ENCODE data around the gene ANKS1A. TPM values are rescaled to one million over a fixed set of nuclear protein-coding genes. Genes with fewer than 3 reads are reported as not detected.
"Not testable (repeated sequence)": the region's sequence is repeated elsewhere in the genome, so short reads cannot be mapped to it uniquely, and the experiment has no call there.

ANKS1A gene, protein sequence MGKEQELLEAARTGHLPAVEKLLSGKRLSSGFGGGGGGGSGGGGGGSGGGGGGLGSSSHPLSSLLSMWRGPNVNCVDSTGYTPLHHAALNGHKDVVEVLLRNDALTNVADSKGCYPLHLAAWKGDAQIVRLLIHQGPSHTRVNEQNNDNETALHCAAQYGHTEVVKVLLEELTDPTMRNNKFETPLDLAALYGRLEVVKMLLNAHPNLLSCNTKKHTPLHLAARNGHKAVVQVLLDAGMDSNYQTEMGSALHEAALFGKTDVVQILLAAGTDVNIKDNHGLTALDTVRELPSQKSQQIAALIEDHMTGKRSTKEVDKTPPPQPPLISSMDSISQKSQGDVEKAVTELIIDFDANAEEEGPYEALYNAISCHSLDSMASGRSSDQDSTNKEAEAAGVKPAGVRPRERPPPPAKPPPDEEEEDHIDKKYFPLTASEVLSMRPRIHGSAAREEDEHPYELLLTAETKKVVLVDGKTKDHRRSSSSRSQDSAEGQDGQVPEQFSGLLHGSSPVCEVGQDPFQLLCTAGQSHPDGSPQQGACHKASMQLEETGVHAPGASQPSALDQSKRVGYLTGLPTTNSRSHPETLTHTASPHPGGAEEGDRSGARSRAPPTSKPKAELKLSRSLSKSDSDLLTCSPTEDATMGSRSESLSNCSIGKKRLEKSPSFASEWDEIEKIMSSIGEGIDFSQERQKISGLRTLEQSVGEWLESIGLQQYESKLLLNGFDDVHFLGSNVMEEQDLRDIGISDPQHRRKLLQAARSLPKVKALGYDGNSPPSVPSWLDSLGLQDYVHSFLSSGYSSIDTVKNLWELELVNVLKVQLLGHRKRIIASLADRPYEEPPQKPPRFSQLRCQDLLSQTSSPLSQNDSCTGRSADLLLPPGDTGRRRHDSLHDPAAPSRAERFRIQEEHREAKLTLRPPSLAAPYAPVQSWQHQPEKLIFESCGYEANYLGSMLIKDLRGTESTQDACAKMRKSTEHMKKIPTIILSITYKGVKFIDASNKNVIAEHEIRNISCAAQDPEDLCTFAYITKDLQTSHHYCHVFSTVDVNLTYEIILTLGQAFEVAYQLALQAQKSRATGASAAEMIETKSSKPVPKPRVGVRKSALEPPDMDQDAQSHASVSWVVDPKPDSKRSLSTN
- polyA plus RNA-seq (2011; rRNA removed) (3.6 and 6.0 TPM in 2 replicates), polyA plus RNA-seq (2017; fragmentation: RNase III; extraction: RNeasy Plus Mini Kit Qiagen cat#74134 plus additional on column Dnase treatment) (4.9 to 5.9 TPM (median 5.4 TPM) in 3 replicates), polyA minus RNA-seq (2011; rRNA and poly(A)+ RNA removed) (9.8 and 10.9 TPM in 2 replicates)
- polyA plus RNA-seq (2012; cell fraction: cytosol; rRNA removed): 3.1 and 3.7 TPM in 2 replicates
- polyA plus RNA-seq (2012; cell fraction: nucleus; rRNA removed): 7.3 and 8.7 TPM in 2 replicates

DNA sequence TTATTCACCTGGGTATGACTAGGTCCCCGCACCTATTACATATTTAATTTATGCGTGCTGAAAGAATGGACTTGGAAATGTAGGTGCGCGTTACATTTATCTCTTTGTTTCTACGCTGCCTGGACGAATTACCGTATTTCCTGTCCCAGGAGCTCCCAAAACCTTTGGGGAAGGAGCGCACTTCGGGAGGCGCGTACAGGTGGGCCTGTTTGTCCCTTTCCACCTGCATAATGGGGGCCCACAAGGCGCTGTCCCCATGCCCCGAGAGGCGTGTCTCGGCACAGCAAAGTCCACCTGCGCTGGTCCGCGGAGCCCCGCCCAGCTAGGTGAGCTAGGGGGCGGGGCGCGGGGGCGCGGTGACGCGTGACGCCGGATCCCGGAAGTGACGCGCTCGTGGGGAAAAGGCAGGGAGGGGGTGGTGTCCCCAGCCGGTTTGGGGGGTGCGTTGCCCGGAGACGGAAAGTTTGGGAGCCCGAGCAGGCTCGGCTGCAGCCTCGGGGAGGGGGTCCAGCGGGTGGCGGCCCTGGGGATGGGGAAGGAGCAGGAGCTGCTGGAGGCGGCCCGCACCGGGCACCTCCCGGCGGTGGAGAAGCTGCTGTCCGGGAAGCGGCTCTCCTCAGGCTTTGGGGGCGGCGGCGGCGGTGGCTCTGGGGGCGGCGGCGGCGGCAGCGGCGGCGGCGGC is at the start of gene ANKS1A:
Gene ANKS1A (plus strand): TSS at position 382 of the 682 bp plus-strand sequence. CDS start 148 bp downstream, at position 530.
- DNase-seq (ENCODE audit: low read depth in 1 of 2, low spot score in 1 of 2) (peak; percentile 60 to 64), ATAC-seq (peak; percentile 77 to 87), FAIRE-seq (no peak)
- no peaks in the 10 kb centered on the region for H3K9me3 ChIP-seq
- peak within 1 kb of the TSS; percentile 92 for H3K4me2 ChIP-seq
- TF ChIP-seq POLR2A (IDR thresholded peaks at IDR 0.05; ENCODE audit: low read length) (peak; percentile 43; the same call in 1 of the 2 replicates), PHF8 (IDR thresholded peaks at IDR 0.05; ENCODE audit: borderline replicate concordance, low read depth) (0 out of 2 replicates have a peak, but pooled peaks have one; percentile 31), RARB (CRISPR knock-in tag; IDR thresholded peaks at IDR 0.05) (no peak)
- H3K27ac ChIP-seq: peak within 1 kb of the TSS; percentile 73 to 92
- ChIA-PET CTCF (interaction anchor here (1.0 to 1.5 kb wide), 4 partner anchors 98 to 287 kb away, joined by 3 read pairs; partner anchors contain the start of gene BLTP3A), POLR2A (interaction anchor here (0.5 to 1.5 kb wide), 3 partner anchors 25 to 370 kb away, joined by 3 to 4 read pairs (median 3); partner anchors contain the start of gene ZNF76)
- peaks cover 16% of the 10 kb centered on the region; the same call in 1 of the 3 replicates for H3K4me1 ChIP-seq
- 1% methylated on average over 8 of the region's 60 CpGs for WGBS (ENCODE audit: missing lambda C conversion rate)
- peak within 1 kb of the TSS; percentile 71 for H3K4me3 ChIP-seq

DNA sequence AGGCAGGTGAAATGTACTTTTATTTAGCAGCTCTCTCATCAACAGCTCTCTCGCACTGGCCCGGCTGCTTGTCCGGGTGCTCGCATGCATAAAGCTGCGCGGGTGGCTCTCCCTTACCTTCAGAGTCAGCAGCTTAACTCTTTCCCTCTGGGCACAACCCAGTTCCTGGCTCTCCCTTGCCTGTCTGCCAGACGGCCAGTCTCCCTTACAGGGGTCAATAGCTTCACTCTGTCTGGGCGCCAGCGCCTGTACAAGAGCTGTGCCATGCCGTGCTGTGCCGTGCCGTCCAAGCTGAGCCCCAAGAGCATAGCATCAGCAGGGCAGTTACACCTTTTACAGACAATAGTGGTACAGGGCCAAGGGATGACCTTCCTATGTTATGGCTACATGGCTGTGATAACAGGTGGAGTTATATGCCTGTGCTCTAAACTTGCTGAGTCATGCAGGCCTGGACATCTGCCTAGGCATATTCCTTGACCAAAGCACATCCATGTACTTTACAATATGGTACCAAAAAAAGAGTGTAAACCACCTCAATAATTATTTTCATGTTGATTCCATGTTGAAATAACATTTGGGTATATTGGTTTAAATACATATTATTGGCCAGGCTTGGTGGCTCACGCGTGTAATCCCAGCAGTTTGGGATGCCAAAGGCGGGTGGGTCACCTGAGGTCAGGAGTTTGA is 49.2 kb upstream of the ANKS1A start:
- H3K4me1 ChIP-seq: peaks cover 5% of the 10 kb centered on the region; the same call in 1 of the 3 replicates
- ChIA-PET POLR2A (no interaction called here), CTCF (no interaction called here)
- 92% methylated on average over 13 of the region's 15 CpGs for WGBS (ENCODE audit: missing lambda C conversion rate)
- H3K27ac ChIP-seq: peak overlapping the region; percentile 44 to 84; a peak in 5 of 6 replicates
- DNase-seq (ENCODE audit: low read depth in 1 of 2, low spot score in 1 of 2) (peak in 1 of 2 experiments; percentile 4), ATAC-seq (no peak), FAIRE-seq (no peak)
- H3K9me3 ChIP-seq: no peaks in the 10 kb centered on the region
- H3K4me3 ChIP-seq: no peak overlapping the region
- H3K4me2 ChIP-seq: no peak overlapping the region
- TF ChIP-seq, protein P1, sequence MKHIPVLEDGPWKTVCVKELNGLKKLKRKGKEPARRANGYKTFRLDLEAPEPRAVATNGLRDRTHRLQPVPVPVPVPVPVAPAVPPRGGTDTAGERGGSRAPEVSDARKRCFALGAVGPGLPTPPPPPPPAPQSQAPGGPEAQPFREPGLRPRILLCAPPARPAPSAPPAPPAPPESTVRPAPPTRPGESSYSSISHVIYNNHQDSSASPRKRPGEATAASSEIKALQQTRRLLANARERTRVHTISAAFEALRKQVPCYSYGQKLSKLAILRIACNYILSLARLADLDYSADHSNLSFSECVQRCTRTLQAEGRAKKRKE (CRISPR knock-in tag; IDR thresholded peaks at IDR 0.05; ENCODE audit: low read depth): peak; percentile 22; the same call in 1 of the 2 replicates
- TF ChIP-seq EHF (CRISPR knock-in tag; IDR thresholded peaks at IDR 0.05): 0 out of 2 replicates have a peak, but pooled peaks have one; percentile 49
- no peak for TF ChIP-seq BHLHE40 (IDR thresholded peaks at IDR 0.05; ENCODE audit: low read depth, low read length)
- no peak for TF ChIP-seq ZFP36 (IDR thresholded peaks at IDR 0.05; ENCODE audit: borderline replicate concordance, partially characterized antibody)
- peak; percentile 89 for TF ChIP-seq NFE2L2 (conservative IDR thresholded peaks at IDR 0.05; ENCODE audit: low read length)
- peak; percentile 87 for TF ChIP-seq MAFK (IDR thresholded peaks at IDR 0.05; ENCODE audit: partially characterized antibody)

DNA sequence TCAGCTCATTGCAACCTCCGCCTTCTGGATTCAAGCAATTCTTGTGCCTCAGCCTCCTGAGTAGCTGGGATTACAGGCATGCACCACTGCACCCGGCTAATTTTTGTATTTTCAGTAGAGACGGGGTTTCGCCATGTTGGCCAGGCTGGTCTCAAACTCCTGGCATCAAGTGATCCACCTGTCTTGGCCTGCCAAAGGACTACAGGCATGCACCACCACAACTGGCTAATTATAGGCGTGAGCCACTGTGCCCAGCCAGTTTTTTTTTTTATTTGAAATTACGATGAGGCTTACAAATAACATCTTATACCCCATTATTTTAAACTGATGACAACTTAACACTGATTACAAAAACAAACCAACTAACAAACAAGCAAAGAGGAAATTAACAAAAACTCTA is 40.0 kb upstream of the ANKS1A start:
- H3K4me3 ChIP-seq; H3K4me2 ChIP-seq; CTCF ChIA-PET; ATAC-seq; DNase-seq (ENCODE audit: low read depth in 1 of 2, low spot score in 1 of 2); H3K4me1 ChIP-seq; H3K27ac ChIP-seq; FAIRE-seq; H3K9me3 ChIP-seq: not testable (repeated sequence)
- POLR2A ChIA-PET: interaction anchor here (0.6 kb wide), 1 partner anchor 15 kb away, joined by 3 read pairs; no protein-coding TSS in a partner anchor
- WGBS (ENCODE audit: missing lambda C conversion rate): 93% methylated on average over 6 of the region's 6 CpGs

DNA sequence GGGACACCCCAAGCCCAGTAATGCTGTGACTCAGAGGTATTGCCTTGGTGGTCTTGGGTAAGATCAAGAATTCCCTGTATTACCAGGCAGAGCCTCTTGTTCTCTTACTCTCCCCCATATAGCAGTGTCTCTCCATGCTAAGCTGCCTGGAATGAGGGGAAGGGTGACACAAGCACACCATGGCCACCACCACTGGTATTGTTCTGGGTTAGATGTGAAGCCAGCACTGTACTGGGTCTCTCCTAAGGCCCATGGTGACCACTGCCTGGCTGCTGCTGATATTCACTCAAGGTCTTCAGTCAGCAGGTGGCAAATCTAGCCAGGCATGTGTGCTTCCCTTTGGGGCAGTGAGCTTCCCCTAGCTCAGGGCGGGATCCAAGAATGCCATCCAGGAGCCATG is 37.7 kb upstream of the ANKS1A start:
- no peak overlapping the region for H3K4me2 ChIP-seq
- DNase-seq (ENCODE audit: low read depth in 1 of 2, low spot score in 1 of 2) (no peak), FAIRE-seq (no peak), ATAC-seq (no peak)
- H3K27ac ChIP-seq: no peak overlapping the region
- no peaks in the 10 kb centered on the region for H3K9me3 ChIP-seq
- POLR2A ChIA-PET: no interaction called here
- CTCF ChIA-PET: no interaction called here
- H3K4me3 ChIP-seq: no peak overlapping the region
- H3K4me1 ChIP-seq: no peaks in the 10 kb centered on the region
- TF ChIP-seq, protein P2, sequence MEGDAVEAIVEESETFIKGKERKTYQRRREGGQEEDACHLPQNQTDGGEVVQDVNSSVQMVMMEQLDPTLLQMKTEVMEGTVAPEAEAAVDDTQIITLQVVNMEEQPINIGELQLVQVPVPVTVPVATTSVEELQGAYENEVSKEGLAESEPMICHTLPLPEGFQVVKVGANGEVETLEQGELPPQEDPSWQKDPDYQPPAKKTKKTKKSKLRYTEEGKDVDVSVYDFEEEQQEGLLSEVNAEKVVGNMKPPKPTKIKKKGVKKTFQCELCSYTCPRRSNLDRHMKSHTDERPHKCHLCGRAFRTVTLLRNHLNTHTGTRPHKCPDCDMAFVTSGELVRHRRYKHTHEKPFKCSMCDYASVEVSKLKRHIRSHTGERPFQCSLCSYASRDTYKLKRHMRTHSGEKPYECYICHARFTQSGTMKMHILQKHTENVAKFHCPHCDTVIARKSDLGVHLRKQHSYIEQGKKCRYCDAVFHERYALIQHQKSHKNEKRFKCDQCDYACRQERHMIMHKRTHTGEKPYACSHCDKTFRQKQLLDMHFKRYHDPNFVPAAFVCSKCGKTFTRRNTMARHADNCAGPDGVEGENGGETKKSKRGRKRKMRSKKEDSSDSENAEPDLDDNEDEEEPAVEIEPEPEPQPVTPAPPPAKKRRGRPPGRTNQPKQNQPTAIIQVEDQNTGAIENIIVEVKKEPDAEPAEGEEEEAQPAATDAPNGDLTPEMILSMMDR (IDR thresholded peaks at IDR 0.05): no peak
- TF ChIP-seq, protein P1 (CRISPR knock-in tag; IDR thresholded peaks at IDR 0.05; ENCODE audit: low read depth): no peak
- TF ChIP-seq, protein P3, sequence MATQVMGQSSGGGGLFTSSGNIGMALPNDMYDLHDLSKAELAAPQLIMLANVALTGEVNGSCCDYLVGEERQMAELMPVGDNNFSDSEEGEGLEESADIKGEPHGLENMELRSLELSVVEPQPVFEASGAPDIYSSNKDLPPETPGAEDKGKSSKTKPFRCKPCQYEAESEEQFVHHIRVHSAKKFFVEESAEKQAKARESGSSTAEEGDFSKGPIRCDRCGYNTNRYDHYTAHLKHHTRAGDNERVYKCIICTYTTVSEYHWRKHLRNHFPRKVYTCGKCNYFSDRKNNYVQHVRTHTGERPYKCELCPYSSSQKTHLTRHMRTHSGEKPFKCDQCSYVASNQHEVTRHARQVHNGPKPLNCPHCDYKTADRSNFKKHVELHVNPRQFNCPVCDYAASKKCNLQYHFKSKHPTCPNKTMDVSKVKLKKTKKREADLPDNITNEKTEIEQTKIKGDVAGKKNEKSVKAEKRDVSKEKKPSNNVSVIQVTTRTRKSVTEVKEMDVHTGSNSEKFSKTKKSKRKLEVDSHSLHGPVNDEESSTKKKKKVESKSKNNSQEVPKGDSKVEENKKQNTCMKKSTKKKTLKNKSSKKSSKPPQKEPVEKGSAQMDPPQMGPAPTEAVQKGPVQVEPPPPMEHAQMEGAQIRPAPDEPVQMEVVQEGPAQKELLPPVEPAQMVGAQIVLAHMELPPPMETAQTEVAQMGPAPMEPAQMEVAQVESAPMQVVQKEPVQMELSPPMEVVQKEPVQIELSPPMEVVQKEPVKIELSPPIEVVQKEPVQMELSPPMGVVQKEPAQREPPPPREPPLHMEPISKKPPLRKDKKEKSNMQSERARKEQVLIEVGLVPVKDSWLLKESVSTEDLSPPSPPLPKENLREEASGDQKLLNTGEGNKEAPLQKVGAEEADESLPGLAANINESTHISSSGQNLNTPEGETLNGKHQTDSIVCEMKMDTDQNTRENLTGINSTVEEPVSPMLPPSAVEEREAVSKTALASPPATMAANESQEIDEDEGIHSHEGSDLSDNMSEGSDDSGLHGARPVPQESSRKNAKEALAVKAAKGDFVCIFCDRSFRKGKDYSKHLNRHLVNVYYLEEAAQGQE (IDR thresholded peaks at IDR 0.05): no peak
- WGBS (ENCODE audit: missing lambda C conversion rate): 100% methylated on average over 1 of the region's 1 CpG

Data from A549 (cell line).